WTC11 (cell line): ENCODE results near the gene PLXNA2. TPM values are rescaled to one million over a fixed set of nuclear protein-coding genes. Genes with fewer than 3 reads are reported as not detected.

Experiments used
- ATAC-seq: fragments of 200-7000 bp; cut with Tn5 transposase; 2 replicates; pipeline ENCODE4 v1.10.0; 2021; ENCODE audit warnings: mild to moderate bottlenecking, moderate library complexity
- CTCF ChIA-PET: fragments of 300-600 bp; sonication (Branson Sonifier 250); formaldehyde crosslinking; loops from one replicate; lab custom pipeline; 2021; ENCODE audit warnings: antibody characterized with exemption; lab: Charles Lee
- POLR2A ChIA-PET: fragments of 350-600 bp; sonication (Branson Sonifier 250); formaldehyde crosslinking; loops from one replicate; lab custom pipeline; 2021; ENCODE audit warnings: antibody characterized with exemption; lab: Charles Lee
- DNase-seq: peaks from one replicate; pipeline ENCODE4 v3.0.0; 2021; ENCODE audit warnings: low spot score
- H3K27ac Mint-ChIP-seq: 2 replicates; pipeline ENCODE4 v1.8.0; 2021; ENCODE audit warnings: mixed read lengths
- H3K27me3 Mint-ChIP-seq: 2 replicates; pipeline ENCODE4 v1.8.0; 2021; ENCODE audit warnings: low read depth, mild to moderate bottlenecking, moderate library complexity, mixed read lengths
- H3K36me3 Mint-ChIP-seq: 2 replicates; pipeline ENCODE4 v1.8.0; 2021; ENCODE audit warnings: mixed read lengths
- H3K4me1 Mint-ChIP-seq: 2 replicates; pipeline ENCODE4 v1.8.0; 2022; ENCODE audit warnings: mixed read lengths
- H3K4me3 Mint-ChIP-seq: 2 replicates; pipeline ENCODE4 v1.8.0; 2021; ENCODE audit warnings: mild to moderate bottlenecking, moderate library complexity, mixed read lengths
- H3K9me3 Mint-ChIP-seq: 2 replicates; pipeline ENCODE4 v1.8.0; 2021; ENCODE audit warnings: mixed read lengths
- ATF6 ChIP-seq: sonication (generic); formaldehyde crosslinking; IDR thresholded peaks from 2 replicates; pipeline ENCODE4 v1.8.1; 2023; ENCODE audit warnings: mild to moderate bottlenecking, missing genetic modification reagents
- ESRRA ChIP-seq: sonication (generic); formaldehyde crosslinking; IDR thresholded peaks from 2 replicates; pipeline ENCODE4 v1.8.1; 2022; ENCODE audit warnings: mild to moderate bottlenecking, missing genetic modification reagents, borderline replicate concordance
- GABPB1 ChIP-seq: sonication (generic); formaldehyde crosslinking; IDR thresholded peaks from 2 replicates; pipeline ENCODE4 v1.8.1; 2023; ENCODE audit warnings: mild to moderate bottlenecking, missing genetic modification reagents
- MAX ChIP-seq: sonication (generic); formaldehyde crosslinking; IDR thresholded peaks from 2 replicates; pipeline ENCODE4 v1.8.0; 2022; ENCODE audit warnings: mild to moderate bottlenecking, missing genetic modification reagents
- NR1H2 ChIP-seq: sonication (generic); formaldehyde crosslinking; IDR thresholded peaks from 2 replicates; pipeline ENCODE4 v1.9.0; 2021; ENCODE audit warnings: mild to moderate bottlenecking, moderate library complexity, missing genetic modification reagents
- OVOL2 ChIP-seq: fragments of 250-450 bp; sonication (Bioruptor Pico); IDR thresholded peaks from 2 replicates; pipeline ENCODE4 v1.9.0; 2021; ENCODE audit warnings: mild to moderate bottlenecking, borderline replicate concordance
- RELA ChIP-seq: sonication (generic); formaldehyde crosslinking; IDR thresholded peaks from 2 replicates; pipeline ENCODE4 v1.8.1; 2022; ENCODE audit warnings: missing genetic modification reagents, mild to moderate bottlenecking, borderline replicate concordance
- SMAD3 ChIP-seq: sonication (generic); formaldehyde crosslinking; IDR thresholded peaks from 2 replicates; pipeline ENCODE4 v1.8.0; 2022; ENCODE audit warnings: missing genetic modification reagents, mild to moderate bottlenecking, borderline replicate concordance
- SMAD4 ChIP-seq: sonication (generic); formaldehyde crosslinking; IDR thresholded peaks from 2 replicates; pipeline ENCODE4 v1.8.0; 2022; ENCODE audit warnings: mild to moderate bottlenecking, missing genetic modification reagents
- ZBTB21 ChIP-seq: sonication (generic); formaldehyde crosslinking; IDR thresholded peaks from 2 replicates; pipeline ENCODE4 v1.8.1; 2023; ENCODE audit warnings: mild to moderate bottlenecking, missing genetic modification reagents, borderline replicate concordance
- ZNF263 ChIP-seq: sonication (generic); formaldehyde crosslinking; IDR thresholded peaks from 2 replicates; pipeline ENCODE4 v1.8.1; 2022; ENCODE audit warnings: low read depth, mild to moderate bottlenecking, moderate library complexity, missing genetic modification reagents
- ZNF396 ChIP-seq: fragments of 250-450 bp; sonication (Bioruptor Pico); IDR thresholded peaks from 2 replicates; pipeline ENCODE4 v1.8.0; 2021; ENCODE audit warnings: mild to moderate bottlenecking, moderate library complexity, borderline replicate concordance
- ZNF416 ChIP-seq: fragments of 250-450 bp; sonication (Bioruptor Pico); IDR thresholded peaks from 2 replicates; pipeline ENCODE4 v1.9.0; 2021; ENCODE audit warnings: mild to moderate bottlenecking, inconsistent platforms
- ZNF423 ChIP-seq: fragments of 250-450 bp; sonication (Bioruptor Pico); IDR thresholded peaks from 2 replicates; pipeline ENCODE4 v2.1.2; 2022; ENCODE audit warnings: mild to moderate bottlenecking, moderate library complexity
- total RNA-seq: library from RNA; stranded (reverse); gene quantifications from 3 replicates; pipeline ENCODE4 v1.2.3, GENCODE V29; 2021
- TF ChIP-seq, protein P1 (sequence below): sonication (generic); formaldehyde crosslinking; IDR thresholded peaks from 2 replicates; pipeline ENCODE4 v1.8.1; 2022; ENCODE audit warnings: low read depth, mild to moderate bottlenecking, moderate library complexity, missing genetic modification reagents, borderline replicate concordance
- TF ChIP-seq, protein P2 (sequence below): sonication (generic); formaldehyde crosslinking; IDR thresholded peaks from 2 replicates; pipeline ENCODE4 v1.8.1; 2023; ENCODE audit warnings: mild to moderate bottlenecking, missing genetic modification reagents

PLXNA2 gene
- total RNA-seq, 1 experiment from 2014 or later: 4.2 TPM

DNA sequence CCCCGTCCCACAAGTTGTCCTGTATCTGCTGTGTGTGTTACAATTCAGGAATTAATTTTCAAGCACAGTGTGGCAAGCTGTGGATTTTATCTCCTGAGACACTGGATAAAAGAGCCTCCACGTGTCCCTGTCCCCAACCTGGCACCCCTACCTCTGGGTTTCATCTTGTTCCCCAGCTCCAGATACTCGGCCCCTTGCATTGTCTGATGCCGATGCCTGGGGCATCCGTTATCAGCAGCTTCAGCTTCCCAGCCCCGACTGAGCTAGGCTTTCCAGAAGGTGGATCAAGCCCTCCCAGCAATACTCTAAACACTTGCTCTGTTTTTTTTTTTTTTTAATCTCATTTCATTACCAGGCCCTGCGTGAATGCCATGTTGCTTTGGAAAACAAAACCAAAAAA, 159.4 kb downstream of the PLXNA2 start:
- no peak overlapping the region for H3K27ac Mint-ChIP-seq
- ATAC-seq: no peak
- POLR2A ChIA-PET: interaction anchor here (0.7 kb wide), 1 partner anchor 39 kb away, joined by 3 read pairs; no protein-coding TSS in a partner anchor

DNA sequence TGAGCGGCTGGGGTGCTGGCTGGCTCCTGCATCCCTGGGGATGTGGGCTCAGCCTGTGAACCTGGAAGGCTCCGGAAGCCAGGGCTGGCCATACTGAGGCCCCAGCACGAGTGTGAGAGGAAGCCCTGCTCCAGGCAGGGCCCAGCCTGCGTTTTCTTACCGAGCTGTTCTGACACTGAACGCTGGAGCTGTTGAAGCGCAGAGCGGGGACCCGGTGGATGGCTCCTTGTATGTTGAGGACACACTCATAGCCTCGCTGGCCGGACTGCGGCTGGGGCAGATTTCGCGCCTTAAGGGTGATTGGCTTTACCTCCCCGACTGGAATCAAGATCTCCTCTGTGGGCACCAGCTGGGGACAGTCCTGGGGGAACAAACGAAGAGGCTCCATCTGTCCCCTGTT, 160.0 kb downstream of the PLXNA2 start:
- Mint-ChIP-seq H3K27ac (no peak overlapping the region), H3K4me1 (peaks cover 26% of the 10 kb centered on the region), H3K36me3 (no peaks in the 10 kb centered on the region), H3K27me3 (no peaks in the 10 kb centered on the region), H3K4me3 (no peak overlapping the region), H3K9me3 (no peaks in the 10 kb centered on the region)
- TF ChIP-seq, protein P1, sequence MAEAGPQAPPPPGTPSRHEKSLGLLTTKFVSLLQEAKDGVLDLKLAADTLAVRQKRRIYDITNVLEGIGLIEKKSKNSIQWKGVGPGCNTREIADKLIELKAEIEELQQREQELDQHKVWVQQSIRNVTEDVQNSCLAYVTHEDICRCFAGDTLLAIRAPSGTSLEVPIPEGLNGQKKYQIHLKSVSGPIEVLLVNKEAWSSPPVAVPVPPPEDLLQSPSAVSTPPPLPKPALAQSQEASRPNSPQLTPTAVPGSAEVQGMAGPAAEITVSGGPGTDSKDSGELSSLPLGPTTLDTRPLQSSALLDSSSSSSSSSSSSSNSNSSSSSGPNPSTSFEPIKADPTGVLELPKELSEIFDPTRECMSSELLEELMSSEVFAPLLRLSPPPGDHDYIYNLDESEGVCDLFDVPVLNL (CRISPR knock-in tag): no peak
- TF ChIP-seq SMAD3 (CRISPR knock-in tag) (no peak), ZNF396 (CRISPR knock-in tag) (no peak), NR1H2 (CRISPR knock-in tag) (no peak), MAX (no peak), ZNF423 (CRISPR knock-in tag) (no peak)
- no peak for ATAC-seq
- POLR2A ChIA-PET: no interaction called here
- no peak for DNase-seq
- CTCF ChIA-PET: interaction anchor here (0.7 to 2.2 kb wide), 10 partner anchors 9 to 1315 kb away, joined by 3 to 8 read pairs (median 4); partner anchors contain the start of gene PLXNA2

More for the DNA sequence above, 159.4 kb downstream of the PLXNA2 start:
- Mint-ChIP-seq H3K36me3 (no peaks in the 10 kb centered on the region), H3K4me3 (no peak overlapping the region), H3K9me3 (no peaks in the 10 kb centered on the region), H3K27me3 (no peaks in the 10 kb centered on the region), H3K4me1 (peaks cover 26% of the 10 kb centered on the region)
- CTCF ChIA-PET: interaction anchor here (0.7 to 2.2 kb wide), 9 partner anchors 8 to 1314 kb away, joined by 3 to 7 read pairs (median 4); partner anchors contain the start of gene PLXNA2
- no peak for DNase-seq
- TF ChIP-seq ATF6 (CRISPR knock-in tag) (no peak), ZNF416 (CRISPR knock-in tag) (no peak), ZNF423 (CRISPR knock-in tag) (no peak), RELA (CRISPR knock-in tag) (no peak), ESRRA (no peak), GABPB1 (CRISPR knock-in tag) (no peak), OVOL2 (no peak), ZBTB21 (CRISPR knock-in tag) (no peak)
- TF ChIP-seq, protein P2, sequence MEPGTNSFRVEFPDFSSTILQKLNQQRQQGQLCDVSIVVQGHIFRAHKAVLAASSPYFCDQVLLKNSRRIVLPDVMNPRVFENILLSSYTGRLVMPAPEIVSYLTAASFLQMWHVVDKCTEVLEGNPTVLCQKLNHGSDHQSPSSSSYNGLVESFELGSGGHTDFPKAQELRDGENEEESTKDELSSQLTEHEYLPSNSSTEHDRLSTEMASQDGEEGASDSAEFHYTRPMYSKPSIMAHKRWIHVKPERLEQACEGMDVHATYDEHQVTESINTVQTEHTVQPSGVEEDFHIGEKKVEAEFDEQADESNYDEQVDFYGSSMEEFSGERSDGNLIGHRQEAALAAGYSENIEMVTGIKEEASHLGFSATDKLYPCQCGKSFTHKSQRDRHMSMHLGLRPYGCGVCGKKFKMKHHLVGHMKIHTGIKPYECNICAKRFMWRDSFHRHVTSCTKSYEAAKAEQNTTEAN (CRISPR knock-in tag): no peak

DNA sequence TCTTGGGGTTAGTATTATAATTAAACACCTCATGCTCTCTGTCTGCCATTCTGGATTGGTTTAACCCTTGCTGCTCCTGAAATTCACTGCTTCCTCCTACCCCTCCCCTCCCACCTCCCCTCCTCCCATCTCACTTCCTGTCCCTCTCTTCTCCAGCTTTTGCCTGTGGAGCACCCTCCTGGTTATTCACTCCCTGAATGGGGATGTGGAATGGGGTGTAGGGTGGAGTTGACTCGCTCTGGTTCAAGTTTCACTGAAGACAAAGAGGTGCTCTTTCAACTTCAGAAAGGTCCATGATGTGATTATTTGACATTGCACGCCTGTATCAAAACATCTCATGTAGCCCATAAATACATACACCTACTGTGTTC, 160.5 kb downstream of the PLXNA2 start:
- H3K4me1 Mint-ChIP-seq: peaks cover 26% of the 10 kb centered on the region
- no peaks in the 10 kb centered on the region for H3K9me3 Mint-ChIP-seq
- ChIA-PET CTCF (interaction anchor here (1.1 to 2.2 kb wide), 8 partner anchors 9 to 161 kb away, joined by 3 to 8 read pairs (median 6); partner anchors contain the start of gene PLXNA2), POLR2A (interaction anchor here (0.7 kb wide), 1 partner anchor 95 kb away, joined by 5 read pairs; no protein-coding TSS in a partner anchor)
- H3K27me3 Mint-ChIP-seq: no peaks in the 10 kb centered on the region
- no peak overlapping the region for H3K4me3 Mint-ChIP-seq
- no peaks in the 10 kb centered on the region for H3K36me3 Mint-ChIP-seq
- DNase-seq: no peak
- TF ChIP-seq SMAD4 (CRISPR knock-in tag) (no peak), ZNF263 (CRISPR knock-in tag) (peak; percentile 65; the same call in 1 of the 2 replicates)
- no peak overlapping the region for H3K27ac Mint-ChIP-seq
- peak; percentile 49; the same call in 1 of the 2 replicates for ATAC-seq
